ENCODE measurements around the gene GLB1L.

The GLB1L gene

GRCh38 chr2:219282375-219282774 lies 37.1 kb upstream of the GLB1L start:
- TF ChIP-seq CTCF (conservative IDR thresholded peaks at IDR 0.05; ENCODE audit: low read depth): no peak
- CTCF ChIA-PET: interaction anchor here (6.4 kb wide), 1 partner anchor 12 kb away, joined by 62 read pairs; no protein-coding TSS in a partner anchor
- POLR2A ChIA-PET (ENCODE audit: low non-redundant PET): no interaction called here
- no peak for DNase-seq (ENCODE audit: low spot score)
- H3K27ac ChIP-seq: peak overlapping the region; percentile 98; the same call in 1 of the 2 replicates

GRCh38 chr2:219281588-219281987 lies 36.3 kb upstream of the GLB1L start:
- H3K27ac ChIP-seq: peak overlapping the region; percentile 94
- ChIA-PET POLR2A (ENCODE audit: low non-redundant PET) (no interaction called here), CTCF (interaction anchor here (6.4 kb wide), 1 partner anchor 13 kb away, joined by 62 read pairs; no protein-coding TSS in a partner anchor)
- no peak for TF ChIP-seq CTCF (conservative IDR thresholded peaks at IDR 0.05; ENCODE audit: low read depth)
- no peak for DNase-seq (ENCODE audit: low spot score)

GRCh38 chr2:219280651-219281050 lies 35.4 kb upstream of the GLB1L start:
- H3K27ac ChIP-seq: peak overlapping the region; percentile 94
- CTCF ChIA-PET: interaction anchor here (6.4 kb wide), 1 partner anchor 14 kb away, joined by 62 read pairs; no protein-coding TSS in a partner anchor
- TF ChIP-seq CTCF (conservative IDR thresholded peaks at IDR 0.05; ENCODE audit: low read depth): no peak
- POLR2A ChIA-PET (ENCODE audit: low non-redundant PET): no interaction called here
- DNase-seq (ENCODE audit: low spot score): no peak

GRCh38 chr2:219279916-219280516 lies 34.8 kb upstream of the GLB1L start:
- DNase-seq (ENCODE audit: low spot score): no peak
- CTCF ChIA-PET: interaction anchor here (6.4 kb wide), 1 partner anchor 14 kb away, joined by 62 read pairs; no protein-coding TSS in a partner anchor
- POLR2A ChIA-PET (ENCODE audit: low non-redundant PET): interaction anchor here (1.0 to 3.1 kb wide), 3 partner anchors 26 to 103 kb away, joined by 3 to 12 read pairs (median 10); partner anchors contain the start of genes CNPPD1 and TUBA4A
- H3K27ac ChIP-seq: peak overlapping the region; percentile 94
- no peak for TF ChIP-seq CTCF (conservative IDR thresholded peaks at IDR 0.05; ENCODE audit: low read depth)

GRCh38 chr2:219279151-219279915 lies 34.1 kb upstream of the GLB1L start, which contains the start of gene DNAJB2:
Gene DNAJB2, plus strand, starts transcription at chr2:219279366. Its CDS starts 468 bp downstream, at chr2:219279834.
- peak; percentile 99 for DNase-seq (ENCODE audit: low spot score)
- POLR2A ChIA-PET (ENCODE audit: low non-redundant PET): interaction anchor here (0.6 to 3.1 kb wide), 8 partner anchors 8 to 116 kb away, joined by 3 to 12 read pairs (median 6); partner anchors contain the start of genes CNPPD1, TUBA4A and TUBA4B
- peak within 1 kb of the TSS; percentile 94 for H3K27ac ChIP-seq
- TF ChIP-seq CTCF (conservative IDR thresholded peaks at IDR 0.05; ENCODE audit: low read depth): no peak
- CTCF ChIA-PET: interaction anchor here (0.6 to 6.4 kb wide), 5 partner anchors 15 to 281 kb away, joined by 3 to 62 read pairs (median 15); partner anchors contain the start of genes TUBA4A and TUBA4B

GRCh38 chr2:219278655-219279150 lies 33.5 kb upstream of the GLB1L start:
- ChIA-PET POLR2A (ENCODE audit: low non-redundant PET) (interaction anchor here (0.6 to 3.1 kb wide), 8 partner anchors 8 to 115 kb away, joined by 3 to 12 read pairs (median 6); partner anchors contain the start of genes CNPPD1, TUBA4A and TUBA4B), CTCF (interaction anchor here (0.6 to 6.4 kb wide), 7 partner anchors 10 to 280 kb away, joined by 3 to 62 read pairs (median 6); partner anchors contain the start of genes TUBA4A and TUBA4B)
- DNase-seq (ENCODE audit: low spot score): no peak
- H3K27ac ChIP-seq: peak overlapping the region; percentile 94
- no peak for TF ChIP-seq CTCF (conservative IDR thresholded peaks at IDR 0.05; ENCODE audit: low read depth)
